H1 (cell line): Measurements from ENCODE around the gene CCSAP. TPM values are rescaled to one million over a fixed set of nuclear protein-coding genes. Genes with fewer than 3 reads are reported as not detected.

Source experiments
- CTCF ChIA-PET: fragments of 300-600 bp; sonication (Branson Sonifier 250); formaldehyde crosslinking; loops from one replicate; lab custom pipeline; 2021; ENCODE audit not compliant: partially characterized antibody; lab: Charles Lee
- POLR2A ChIA-PET: fragments of 300-600 bp; sonication (Branson Sonifier 250); formaldehyde crosslinking; loops from one replicate; lab custom pipeline; 2021; ENCODE audit warnings: inconsistent platforms; ENCODE audit not compliant: partially characterized antibody; lab: Charles Lee
- DNase-seq, 2 experiments: peaks; one replicate each; pipeline versions ENCODE4 v3.0.0 to v3.0.0-alpha.2; 2010 to 2022; ENCODE audit warnings: low spot score in 2 of 2, low read depth in 1 of 2, mixed read lengths in 1 of 2
- FAIRE-seq: peaks from 2 replicates; lab custom pipeline; 2011; peaks lifted over from hg19 to GRCh38; lab: Jason Lieb, UNC
- H2AFZ ChIP-seq: 2 replicates; pipeline ENCODE4 v1.8.1; 2012; ENCODE audit warnings: low read length, inconsistent platforms
- H2AK5ac ChIP-seq: 2 replicates; pipeline ENCODE4 v1.6.1; 2013; ENCODE audit warnings: low read depth, low read length
- H2BK120ac ChIP-seq: replicated peaks from 2 replicates; pipeline ENCODE3; 2013; ENCODE audit warnings: low read depth, low read length, inconsistent platforms
- H2BK12ac ChIP-seq: 2 replicates; pipeline ENCODE4 v1.6.1; 2013; ENCODE audit warnings: low read depth, low read length
- H2BK15ac ChIP-seq: 2 replicates; pipeline ENCODE4 v1.6.1; 2013; ENCODE audit warnings: low read length
- H2BK20ac ChIP-seq: 2 replicates; pipeline ENCODE4 v1.6.1; 2013; ENCODE audit warnings: low read length
- H2BK5ac ChIP-seq: 2 replicates; pipeline ENCODE4 v1.6.1; 2013; ENCODE audit warnings: low read depth, low read length
- H3K14ac ChIP-seq: 2 replicates; pipeline ENCODE4 v1.6.1; 2013; ENCODE audit warnings: inconsistent platforms; ENCODE audit not compliant: insufficient read length
- H3K18ac ChIP-seq: 2 replicates; pipeline ENCODE4 v1.6.1; 2013; ENCODE audit warnings: low read length; ENCODE audit errors: extremely low read depth
- H3K23ac ChIP-seq: 2 replicates; pipeline ENCODE4 v1.6.1; 2013; ENCODE audit warnings: inconsistent platforms; ENCODE audit not compliant: insufficient read length
- H3K23me2 ChIP-seq: 2 replicates; pipeline ENCODE4 v1.6.1; 2013; ENCODE audit warnings: low read depth, low read length
- H3K27ac ChIP-seq: 2 replicates; pipeline ENCODE4 v1.6.1; 2011; ENCODE audit warnings: low read depth, low read length, inconsistent platforms
- H3K27me3 ChIP-seq, 4 experiments: replicated peaks in 1 of 4; 1 replicate in 1 of 4; 2 replicates in 3 of 4; pipeline versions ENCODE4 v1.6.1 to v1.8.1; 2011 to 2013; ENCODE audit warnings: low read length in 3 of 4, mild to moderate bottlenecking in 3 of 4, inconsistent platforms in 2 of 4, mixed read lengths in 2 of 4, moderate library complexity in 1 of 4; ENCODE audit not compliant: control insufficient read depth in 3 of 4, insufficient read depth in 3 of 4; ENCODE audit errors: extremely low read depth in 1 of 4
- H3K36me3 ChIP-seq, 4 experiments: 2 replicates each; pipeline versions ENCODE4 v1.6.1 to v1.8.1; 2011 to 2013; ENCODE audit warnings: mild to moderate bottlenecking in 4 of 4, low read length in 3 of 4, moderate library complexity in 2 of 4, control low read depth in 1 of 4, inconsistent platforms in 1 of 4; ENCODE audit not compliant: insufficient read depth in 4 of 4, control insufficient read depth in 2 of 4
- H3K4ac ChIP-seq: replicated peaks from 2 replicates; pipeline ENCODE3; 2013; ENCODE audit warnings: low read length, low read depth, mixed read lengths, inconsistent platforms; ENCODE audit not compliant: insufficient read length
- H3K4me1 ChIP-seq, 4 experiments: replicated peaks in 1 of 4; 1 replicate in 1 of 4; 2 replicates in 3 of 4; pipeline versions ENCODE4 v1.6.1 to v1.8.1; 2011 to 2013; ENCODE audit warnings: low read length in 3 of 4, inconsistent platforms in 2 of 4, mixed read lengths in 1 of 4; ENCODE audit not compliant: insufficient read depth in 4 of 4, control insufficient read depth in 3 of 4
- H3K4me2 ChIP-seq, 2 experiments: 2 replicates each; pipeline versions ENCODE4 v1.6.1 to v1.8.1; 2011 to 2013; ENCODE audit warnings: low read depth in 2 of 2, low read length in 2 of 2, control low read depth in 1 of 2, inconsistent platforms in 1 of 2, mild to moderate bottlenecking in 1 of 2; ENCODE audit not compliant: insufficient read depth in 1 of 2
- H3K4me3 ChIP-seq, 4 experiments: fragments of 200-600, 300-600 bp in 1 of 4; sonication (generic), shearing (Covaris generic), sonication (Bioruptor Twin) in 1 of 4; 2 replicates each; pipeline versions ENCODE4 v1.5.1 to v1.8.1; 2011 to 2016; ENCODE audit warnings: low read length in 4 of 4, low read depth in 3 of 4, control low read depth in 2 of 4, inconsistent platforms in 2 of 4, mild to moderate bottlenecking in 2 of 4, mixed read lengths in 1 of 4, moderate library complexity in 1 of 4; ENCODE audit not compliant: insufficient read depth in 2 of 4; ENCODE audit errors: extremely low read depth in 1 of 4
- H3K56ac ChIP-seq: replicated peaks from 2 replicates; pipeline ENCODE3; 2013; ENCODE audit warnings: low read depth, mild to moderate bottlenecking, mixed read lengths, low read length, inconsistent platforms; ENCODE audit not compliant: insufficient read length
- H3K79me1 ChIP-seq: 2 replicates; pipeline ENCODE4 v1.6.1; 2013; ENCODE audit warnings: low read depth, low read length, control low read depth
- H3K79me2 ChIP-seq, 2 experiments: 2 replicates each; pipeline versions ENCODE4 v1.6.1 to v1.8.1; 2012 to 2013; ENCODE audit warnings: low read length in 2 of 2, mild to moderate bottlenecking in 2 of 2, inconsistent platforms in 1 of 2; ENCODE audit not compliant: insufficient read depth in 2 of 2, control insufficient read depth in 1 of 2
- H3K9ac ChIP-seq, 4 experiments: replicated peaks in 1 of 4; 1 replicate in 1 of 4; 2 replicates in 3 of 4; pipeline versions ENCODE4 v1.6.1 to v1.8.1; 2011 to 2013; ENCODE audit warnings: low read depth in 3 of 4, low read length in 3 of 4, control low read depth in 2 of 4, mild to moderate bottlenecking in 2 of 4, moderate library complexity in 2 of 4, inconsistent platforms in 1 of 4; ENCODE audit errors: extremely low read depth in 1 of 4
- H3K9me3 ChIP-seq, 2 experiments: 2 replicates each; pipeline versions ENCODE4 v1.6.1 to v1.8.1; 2012 to 2013; ENCODE audit warnings: mild to moderate bottlenecking in 2 of 2, moderate library complexity in 2 of 2, control low read depth in 1 of 2, inconsistent platforms in 1 of 2, low read depth in 1 of 2, low read length in 1 of 2, mixed read lengths in 1 of 2; ENCODE audit not compliant: insufficient read depth in 2 of 2
- H4K20me1 ChIP-seq, 2 experiments: replicated peaks in 1 of 2; 2 replicates each; pipeline versions ENCODE3 to v1.8.1; 2011 to 2013; ENCODE audit warnings: inconsistent platforms in 2 of 2, low read length in 2 of 2, mild to moderate bottlenecking in 1 of 2; ENCODE audit not compliant: insufficient read depth in 2 of 2, control insufficient read depth in 1 of 2
- H4K5ac ChIP-seq: 2 replicates; pipeline ENCODE4 v1.6.1; 2013; ENCODE audit warnings: low read length, low read depth, mixed read lengths, inconsistent platforms; ENCODE audit not compliant: insufficient read length
- H4K8ac ChIP-seq: 2 replicates; pipeline ENCODE4 v1.8.0; 2013; ENCODE audit warnings: mild to moderate bottlenecking, moderate library complexity, low read length, inconsistent platforms; ENCODE audit not compliant: insufficient read depth; ENCODE audit errors: extremely low read depth
- H4K91ac ChIP-seq: replicated peaks from 2 replicates; pipeline ENCODE3; 2013; ENCODE audit warnings: low read length, mixed read lengths, inconsistent platforms; ENCODE audit not compliant: insufficient read length
- ASH2L ChIP-seq: fragments of 200-600, 300-600 bp; sonication (generic); IDR thresholded peaks from one replicate; pipeline ENCODE4 v1.7.1; 2017; ENCODE audit warnings: low read length
- BACH1 ChIP-seq: IDR thresholded peaks from 2 replicates; pipeline ENCODE4 v1.6.1; 2012; ENCODE audit warnings: low read length, improper control_type of control experiment
- CEBPB ChIP-seq: IDR thresholded peaks from 2 replicates; pipeline ENCODE4 v1.6.1; 2012; ENCODE audit warnings: low read depth, low read length
- CHD1 ChIP-seq: IDR thresholded peaks from 2 replicates; pipeline ENCODE4 v1.6.1; 2012; ENCODE audit warnings: low read depth, low read length, improper control_type of control experiment
- CTBP2 ChIP-seq: IDR thresholded peaks from 2 replicates; pipeline ENCODE4 v1.7.0; 2011; ENCODE audit warnings: borderline replicate concordance, mild to moderate bottlenecking, moderate library complexity, mixed read lengths, low read length; ENCODE audit not compliant: insufficient read depth, insufficient read length
- JUN ChIP-seq: IDR thresholded peaks from 2 replicates; pipeline ENCODE4 v1.6.1; 2011; ENCODE audit warnings: low read depth, mild to moderate bottlenecking, improper control_type of control experiment, low read length
- NRF1 ChIP-seq: IDR thresholded peaks from 2 replicates; pipeline ENCODE4 v1.6.1; 2011; ENCODE audit warnings: mild to moderate bottlenecking, low read depth, low read length, improper control_type of control experiment
- POLR2AphosphoS5 ChIP-seq: IDR thresholded peaks from 2 replicates; pipeline ENCODE4 v1.6.1; 2011; ENCODE audit warnings: low read depth, low read length
- RAD21 ChIP-seq, 2 experiments: IDR thresholded peaks in 1 of 2; conservative IDR thresholded peaks in 1 of 2; 2 replicates each; pipeline ENCODE4 v1.6.1; 2011; ENCODE audit warnings: low read depth in 2 of 2, low read length in 2 of 2, improper control_type of control experiment in 1 of 2, inconsistent platforms in 1 of 2, mild to moderate bottlenecking in 1 of 2, moderate library complexity in 1 of 2
- RNF2 ChIP-seq: fragments of 200-900, 300-1000 bp; sonication (generic); IDR thresholded peaks from 2 replicates; pipeline ENCODE4 v1.7.1; 2016; ENCODE audit warnings: borderline replicate concordance, low read depth, mild to moderate bottlenecking, antibody characterized with exemption, low read length; ENCODE audit not compliant: poor library complexity, severe bottlenecking; ENCODE audit errors: missing control alignments
- SIN3A ChIP-seq, 2 experiments: IDR thresholded peaks in 1 of 2; conservative IDR thresholded peaks in 1 of 2; 2 replicates each; pipeline ENCODE4 v1.6.1; 2011 to 2012; ENCODE audit warnings: low read length in 2 of 2, improper control_type of control experiment in 1 of 2, low read depth in 1 of 2, mild to moderate bottlenecking in 1 of 2
- SIX5 ChIP-seq: IDR thresholded peaks from 2 replicates; pipeline ENCODE4 v1.6.1; 2011; ENCODE audit warnings: mild to moderate bottlenecking, low read depth, low read length
- TBP ChIP-seq: IDR thresholded peaks from 2 replicates; pipeline ENCODE4 v1.6.1; 2011; ENCODE audit warnings: low read depth, low read length, improper control_type of control experiment
- ZNF274 ChIP-seq: IDR thresholded peaks from 2 replicates; pipeline ENCODE4 v1.7.0; 2012; ENCODE audit warnings: low read length, borderline replicate concordance; ENCODE audit errors: extremely low read depth
- WGBS, 2 experiments: shearing (Covaris generic) in 1 of 2; methylation state at CpG; one replicate each; pipeline versions ENCODE4 v1.1.6 to v1.1.7; 2013 to 2015; ENCODE audit warnings: low lambda C conversion rate in 2 of 2, mixed read lengths in 2 of 2, inconsistent platforms in 1 of 2, low coverage in 1 of 2, missing lambda C conversion rate in 1 of 2; ENCODE audit not compliant: insufficient replicate concordance in 2 of 2, insufficient coverage in 1 of 2, insufficient read length in 1 of 2; ENCODE audit errors: extremely low coverage in 1 of 2, missing lambda C conversion rate in 1 of 2; 5-methylcytosine and 5-hydroxymethylcytosine counted together
- polyA plus RNA-seq, 7 experiments: library from polyadenylated mRNA; depleted of rRNA in 3 of 7; stranded (reverse) in 5 of 7; unstranded in 2 of 7; fragments of >200 nt in 5 of 7; fragments of 200-250 nt in 2 of 7; gene quantifications; 1 replicate in 5 of 7; 2 replicates in 1 of 7; 4 replicates in 1 of 7; pipeline versions ENCODE4 v1.2.1 to v1.2.3, GENCODE V29; 2011 to 2013; ENCODE audit warnings: missing spikeins in 2 of 7, mixed read lengths in 2 of 7
- total RNA-seq: library from RNA; stranded (reverse); fragmentation: NEBNext Ultra II Directional; extraction: Animal tissue kit (Norgen Biotek cat#: 25700); gene quantifications from 2 replicates; pipeline ENCODE4 v1.2.1, GENCODE V29; 2021

Gene CCSAP
- total and polyA plus RNA-seq, 2 of the 8 experiments (the other 6 are each of a cell fraction or from before 2014, with no cell fraction given): 3.5 to 17.2 TPM

GRCh38 chr1:229336345-229336744, 6.5 kb downstream of the CCSAP start:
- Histone ChIP-seq H3K27me3 (no peaks in the 10 kb centered on the region; a peak in 2 of 7 replicates), H2BK5ac (no peak overlapping the region), H2BK12ac (no peak overlapping the region), H3K9ac (no peak overlapping the region), H4K20me1 (peaks cover 2 to 8% of the 10 kb centered on the region in 2 experiments), H3K79me1 (peaks cover 7% of the 10 kb centered on the region; the same call in 1 of the 2 replicates), H2BK20ac (no peak overlapping the region), H3K4me3 (no peak overlapping the region), H3K4ac (no peak overlapping the region), H2BK15ac (no peak overlapping the region), H3K27ac (no peak overlapping the region), H3K79me2 (peaks cover 8 to 69% of the 10 kb centered on the region in 2 experiments), H4K8ac (no peak overlapping the region), H3K18ac (no peak overlapping the region), H2AFZ (no peak overlapping the region), H2AK5ac (no peak overlapping the region), H3K4me1 (peaks cover 0 to 6% (median 4%) of the 10 kb centered on the region in 4 experiments; a peak in 5 of 7 replicates), H3K9me3 (no peaks in the 10 kb centered on the region), H3K23ac (no peak overlapping the region), H3K4me2 (no peak overlapping the region), H4K5ac (no peak overlapping the region), H3K14ac (no peak overlapping the region), H3K23me2 (peaks cover 1% of the 10 kb centered on the region; the same call in 1 of the 2 replicates), H4K91ac (no peak overlapping the region), H3K36me3 (peaks cover 0 to 3% (median 0%) of the 10 kb centered on the region in 4 experiments; a peak in 1 of 8 replicates), H3K56ac (no peak overlapping the region), H2BK120ac (no peak overlapping the region)
- CTCF ChIA-PET: interaction anchor here (0.7 to 1.9 kb wide), 3 partner anchors 73 to 955 kb away, joined by 3 to 4 read pairs (median 4); no protein-coding TSS in a partner anchor
- POLR2A ChIA-PET: interaction anchor here (0.6 kb wide), 1 partner anchor 13 kb away, joined by 3 read pairs; no protein-coding TSS in a partner anchor
- FAIRE-seq (no peak), DNase-seq (no peak)
- 80% methylated on average over 2 of the region's 3 CpGs; no CpG with 5 or more reads in 1 of the 2 experiments for WGBS, 2 experiments
- TF ChIP-seq POLR2AphosphoS5 (no peak), RNF2 (no peak), CEBPB (no peak), ASH2L (no peak), NRF1 (no peak), ZNF274 (no peak), RAD21 (IDR thresholded peaks at IDR 0.05 in 1 of 2, conservative IDR thresholded peaks at IDR 0.05 in 1 of 2; ENCODE audit: low read depth in 2 of 2, low read length in 2 of 2) (no peak), CTBP2 (no peak), SIN3A (conservative IDR thresholded peaks at IDR 0.05 in 1 of 2, IDR thresholded peaks at IDR 0.05 in 1 of 2; ENCODE audit: low read depth in 1 of 2, low read length in 2 of 2) (no peak), TBP (no peak), CHD1 (no peak), SIX5 (no peak), JUN (no peak), BACH1 (no peak)
